GM18870 (cell line): ENCODE results near the gene ASH1L.
"Not testable (repeated sequence)": the region's sequence is repeated elsewhere in the genome, so short reads cannot be mapped to it uniquely, and the experiment has no call there.

Experiments used
- ATAC-seq: cut with Tn5 transposase; IDR thresholded peaks from one replicate; pipeline ENCODE4 v1.9.1; 2021; ENCODE audit warnings: moderate library complexity; ENCODE audit not compliant: unreplicated experiment

ASH1L gene

DNA sequence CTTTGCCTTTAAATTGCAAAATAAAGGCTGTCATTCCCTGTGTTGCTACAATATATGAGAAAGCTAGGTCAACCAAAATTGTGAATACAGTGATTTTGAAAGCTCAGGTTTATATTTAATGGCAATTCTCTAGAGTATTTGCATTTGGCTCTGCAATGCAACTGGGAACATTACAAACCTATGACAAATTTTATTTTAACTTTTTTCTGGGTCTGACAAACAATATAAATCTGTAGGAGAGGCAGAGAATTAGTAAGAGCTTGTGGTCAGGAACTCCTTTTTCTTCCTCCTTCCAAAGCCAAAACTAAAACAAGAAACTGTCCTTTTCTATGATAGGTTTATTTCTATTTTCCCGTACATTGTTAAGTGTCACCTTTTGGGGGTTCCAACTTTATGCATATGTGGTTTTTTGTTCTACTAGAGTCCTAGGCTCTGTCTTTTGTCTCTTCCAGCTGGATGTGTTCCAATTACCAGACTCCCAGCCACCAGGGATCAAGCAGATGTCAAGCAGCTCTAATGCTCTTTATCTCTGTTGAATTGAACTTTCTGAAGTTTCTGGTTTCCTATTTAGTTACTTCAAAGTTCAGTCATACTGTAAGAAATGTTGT, 106.9 kb downstream of the ASH1L start:
- no peak for ATAC-seq

DNA sequence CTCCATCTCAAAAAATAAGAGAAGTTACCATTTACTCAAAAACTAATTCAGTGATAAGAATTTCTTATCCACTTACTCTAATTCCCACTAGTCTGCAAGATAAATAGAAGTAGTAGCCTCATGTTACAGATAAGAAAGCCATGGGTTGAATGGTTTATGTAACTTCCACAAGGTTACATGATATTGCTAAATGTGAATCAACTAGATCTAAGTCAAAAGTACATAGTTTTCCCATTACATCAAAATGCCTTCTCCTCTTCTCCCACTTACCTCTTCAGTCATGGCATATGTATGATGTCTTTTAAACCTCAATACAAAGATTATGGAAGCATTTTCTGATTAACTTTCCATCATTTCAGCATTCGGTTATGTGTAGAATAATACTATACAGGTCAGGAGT, 108.5 kb downstream of the ASH1L start:
- no peak for ATAC-seq

DNA sequence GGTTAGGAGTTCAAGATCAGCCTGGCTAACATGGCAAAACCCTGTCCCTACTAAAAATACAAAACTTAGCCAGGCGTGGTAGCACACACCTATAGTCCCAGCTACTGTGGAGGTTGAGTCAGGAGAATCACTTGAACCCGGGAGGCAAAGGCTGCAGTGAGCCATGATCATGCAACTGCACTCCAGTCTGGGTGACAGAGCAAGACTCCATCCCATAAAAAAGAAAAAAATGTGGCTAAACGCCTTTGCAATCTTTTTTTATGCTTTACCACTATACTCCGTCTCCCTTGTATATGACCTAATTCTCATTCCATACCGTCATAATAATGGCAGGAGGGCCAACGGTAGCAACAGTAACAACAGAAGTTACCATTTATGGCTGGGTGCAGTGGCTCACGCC, 109.5 kb downstream of the ASH1L start:
- ATAC-seq, result no peak

DNA sequence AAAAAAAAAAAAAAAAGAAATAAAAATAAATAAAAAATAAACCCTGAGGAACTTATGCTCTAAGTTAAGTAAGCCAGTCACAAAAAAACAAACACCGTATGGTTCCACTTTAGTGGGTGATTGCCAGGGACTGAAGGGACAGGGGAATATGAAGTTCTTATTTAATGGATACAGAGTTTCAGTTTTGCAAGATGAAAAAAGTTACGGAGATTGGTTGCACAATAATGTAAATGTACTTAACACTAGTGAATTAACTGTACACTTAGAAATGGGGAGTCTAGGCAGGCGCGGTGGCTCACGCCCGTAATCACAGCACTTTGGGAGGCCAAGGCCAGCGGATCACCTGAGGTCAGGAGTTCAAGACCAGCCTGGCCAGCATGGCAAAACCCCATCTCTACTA, 111.4 kb downstream of the ASH1L start:
- ATAC-seq, result no peak

DNA sequence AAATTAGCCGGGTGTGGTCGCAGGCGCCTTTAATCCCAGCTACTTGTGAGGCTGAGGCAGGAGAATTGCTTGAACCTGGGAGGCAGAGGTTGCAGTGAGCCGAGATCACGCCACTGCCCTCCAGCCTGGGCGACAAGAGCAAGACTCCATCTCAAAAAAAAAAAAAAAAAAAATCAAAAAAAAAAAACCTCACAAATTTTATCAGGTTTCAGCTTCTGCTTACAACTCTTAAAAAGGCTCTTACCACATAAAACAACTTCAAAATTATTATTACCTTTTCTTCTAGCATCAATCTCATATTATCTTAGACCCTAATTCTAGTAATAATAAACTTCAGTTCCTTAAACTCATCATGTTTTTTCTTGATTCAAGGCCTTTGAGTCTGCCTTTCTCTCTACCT, 120.2 kb downstream of the ASH1L start:
- ATAC-seq, result not testable (repeated sequence)

DNA sequence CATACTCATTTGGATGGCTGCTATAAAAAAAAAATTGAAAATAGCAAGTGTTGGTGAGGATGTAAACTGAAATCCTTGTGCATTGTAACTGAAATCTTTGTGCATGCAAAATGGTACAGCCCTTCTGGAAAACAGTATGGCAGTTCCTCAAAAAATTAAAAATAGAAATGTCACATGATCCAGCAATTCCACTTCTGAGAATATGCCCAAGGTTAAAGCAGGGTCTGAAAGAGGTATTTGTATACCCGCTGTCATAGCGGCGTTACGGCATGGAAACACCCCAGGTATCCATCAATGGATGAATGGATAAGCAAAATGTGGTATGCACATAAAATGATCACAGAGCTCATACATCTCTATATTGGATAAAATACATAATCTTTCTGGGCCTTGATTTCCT, 125.2 kb downstream of the ASH1L start:
- ATAC-seq, result no peak

DNA sequence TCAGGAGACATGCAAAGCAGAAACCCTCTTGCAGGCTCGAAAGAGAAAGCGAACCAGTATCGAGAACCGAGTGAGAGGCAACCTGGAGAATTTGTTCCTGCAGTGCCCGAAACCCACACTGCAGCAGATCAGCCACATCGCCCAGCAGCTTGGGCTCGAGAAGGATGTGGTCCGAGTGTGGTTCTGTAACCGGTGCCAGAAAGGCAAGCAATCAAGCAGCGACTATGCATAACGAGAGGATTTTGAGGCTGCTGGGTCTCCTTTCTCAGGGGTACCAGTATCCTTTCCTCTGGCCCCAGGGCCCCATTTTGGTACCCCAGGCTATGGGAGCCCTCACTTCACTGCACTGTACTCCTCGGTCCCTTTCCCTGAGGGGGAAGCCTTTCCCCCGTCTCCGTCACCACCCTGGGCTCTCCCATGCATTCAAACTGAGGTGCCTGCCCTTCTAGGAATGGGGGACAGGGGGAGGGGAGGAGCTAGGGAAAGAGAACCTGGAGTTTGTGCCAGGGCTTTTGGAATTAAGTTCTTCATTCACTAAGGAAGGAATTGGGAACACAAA, 128.7 kb downstream of the ASH1L start:
- ATAC-seq, result not testable (repeated sequence)

DNA sequence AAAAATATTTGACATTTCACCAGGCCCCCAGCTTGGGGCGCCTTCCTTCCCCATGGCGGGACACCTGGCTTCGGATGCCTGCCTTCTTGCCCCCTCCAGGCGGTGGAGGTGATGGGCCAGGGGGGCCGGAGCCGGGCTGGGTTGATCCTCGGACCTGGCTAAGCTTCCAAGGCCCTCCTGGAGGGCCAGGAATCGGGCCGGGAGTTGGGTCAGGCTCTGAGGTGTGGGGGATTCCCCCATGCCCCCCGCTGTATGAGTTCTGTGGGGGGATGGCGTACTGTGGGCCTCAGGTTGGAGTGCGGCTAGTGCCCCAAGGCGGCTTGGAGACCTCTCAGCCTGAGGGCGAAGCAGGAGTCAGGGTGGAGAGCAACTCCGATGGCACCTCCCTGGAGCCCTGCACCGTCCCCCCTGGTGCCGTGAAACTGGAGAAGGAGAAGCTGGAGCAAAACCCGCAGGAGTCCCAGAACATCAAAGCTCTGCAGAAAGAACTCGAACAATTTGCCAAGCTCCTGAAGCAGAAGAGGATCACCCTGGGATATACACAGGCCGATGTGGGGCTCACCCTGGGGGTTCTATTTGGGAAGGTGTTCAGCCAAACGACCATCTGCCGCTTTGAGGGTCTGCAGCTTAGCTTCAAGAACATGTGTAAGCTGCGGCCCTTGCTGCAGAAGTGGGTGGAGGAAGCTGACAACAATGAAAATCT, 129.3 kb downstream of the ASH1L start:
- ATAC-seq, result not testable (repeated sequence)

DNA sequence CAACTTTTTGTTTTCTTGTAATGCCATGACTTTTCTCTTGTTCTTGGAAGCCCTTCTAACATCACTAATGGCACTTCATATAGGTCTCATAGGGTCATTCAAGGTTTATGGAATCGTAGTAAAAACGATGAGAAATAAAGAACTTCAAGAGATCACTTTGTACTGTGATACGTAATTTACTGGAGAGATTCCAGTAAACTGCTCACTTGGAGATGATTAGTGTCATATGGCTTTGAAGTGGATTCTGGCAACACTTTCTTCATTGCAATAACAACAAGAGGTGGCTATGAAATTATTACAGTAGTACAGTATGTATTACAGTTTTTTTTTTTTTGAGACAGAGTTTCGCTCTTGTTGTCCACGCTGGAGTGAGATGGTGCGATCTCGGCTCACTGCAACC, 138.5 kb downstream of the ASH1L start:
- no peak for ATAC-seq

DNA sequence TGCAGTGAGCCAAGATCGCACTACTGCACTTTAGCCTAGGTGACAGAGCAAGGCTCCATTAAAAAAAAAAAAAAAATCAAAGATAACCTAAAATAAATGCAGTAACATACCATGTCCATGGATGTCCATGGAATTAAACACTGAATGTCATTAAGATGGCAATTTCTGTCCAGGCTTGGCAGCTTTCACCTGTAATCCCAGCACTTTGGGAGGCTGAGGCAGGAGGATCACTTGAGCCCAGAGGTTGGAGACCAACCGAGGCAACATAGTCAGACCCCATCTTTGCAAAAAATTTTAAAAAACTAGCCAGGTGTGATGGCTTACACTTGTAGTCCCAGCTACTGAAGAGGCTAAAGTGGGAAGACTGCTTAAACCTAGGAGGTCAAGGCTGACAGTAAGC, 141.8 kb downstream of the ASH1L start:
- no peak for ATAC-seq

DNA sequence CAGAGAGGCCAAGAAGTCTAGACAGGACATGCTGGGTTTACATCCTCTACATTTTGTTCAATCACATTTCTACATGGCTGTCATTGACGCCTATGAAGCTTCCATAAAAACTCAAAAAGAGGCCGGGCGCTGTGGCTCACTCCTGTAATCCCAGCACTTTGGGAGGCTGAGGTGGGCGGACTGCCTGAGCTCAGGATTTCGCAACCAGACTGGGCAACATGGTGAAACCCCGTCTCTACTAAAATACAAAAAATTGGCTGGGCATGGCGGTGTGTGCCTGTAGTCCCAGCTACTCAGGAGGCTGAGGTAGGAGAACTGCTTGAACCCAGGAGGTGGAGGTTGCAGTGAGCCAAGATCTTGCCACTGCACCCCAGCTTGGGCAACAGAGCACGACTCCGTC, 150.8 kb downstream of the ASH1L start:
- ATAC-seq, result not testable (repeated sequence)

DNA sequence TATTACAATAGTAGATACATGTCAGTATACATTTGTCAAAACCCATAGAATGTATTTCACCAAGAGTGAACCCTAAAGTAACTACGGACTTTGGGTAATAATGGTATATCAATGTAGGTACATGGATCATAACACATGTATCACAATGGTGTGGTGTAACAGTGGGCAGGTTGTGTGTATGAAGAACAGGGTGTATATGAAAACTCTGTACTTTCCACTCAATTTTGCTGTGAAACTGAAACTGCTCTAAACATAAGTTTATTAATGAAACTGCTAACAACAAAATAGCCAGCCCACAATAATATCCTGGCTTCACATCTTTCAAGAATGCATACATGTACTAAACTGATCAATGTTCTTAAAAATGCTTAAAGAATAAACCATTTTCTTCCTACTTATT, 151.7 kb downstream of the ASH1L start:
- no peak for ATAC-seq

DNA sequence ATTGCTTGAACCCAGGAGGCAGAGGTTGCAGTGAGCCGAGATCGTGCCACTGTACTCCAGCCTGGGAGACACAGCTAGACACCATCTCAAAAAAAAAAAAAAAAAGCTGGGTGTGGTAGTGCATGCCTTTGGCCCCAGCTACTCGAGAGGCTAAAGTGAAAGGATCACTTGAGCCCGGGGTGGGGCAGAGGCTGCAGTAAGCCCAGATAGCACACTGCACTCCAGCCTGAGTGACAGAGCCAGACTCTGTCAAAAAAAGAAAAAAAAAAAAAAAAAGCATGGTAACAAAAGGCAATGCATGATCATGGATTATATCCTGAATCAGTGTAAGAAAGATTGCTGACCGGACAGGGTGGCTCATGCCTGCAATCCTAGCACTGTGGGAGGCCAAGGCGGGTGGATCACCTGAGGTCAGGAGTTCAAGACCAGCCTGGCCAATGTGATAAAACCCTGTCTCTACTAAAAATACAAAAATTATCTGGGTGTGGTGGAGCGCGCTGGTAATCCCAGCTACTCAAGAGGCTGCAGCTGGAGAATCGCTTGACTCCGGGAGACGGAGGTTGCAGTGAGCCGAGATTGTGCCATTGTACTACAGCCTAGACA, 165.6 kb downstream of the ASH1L start:
- ATAC-seq, result no peak

DNA sequence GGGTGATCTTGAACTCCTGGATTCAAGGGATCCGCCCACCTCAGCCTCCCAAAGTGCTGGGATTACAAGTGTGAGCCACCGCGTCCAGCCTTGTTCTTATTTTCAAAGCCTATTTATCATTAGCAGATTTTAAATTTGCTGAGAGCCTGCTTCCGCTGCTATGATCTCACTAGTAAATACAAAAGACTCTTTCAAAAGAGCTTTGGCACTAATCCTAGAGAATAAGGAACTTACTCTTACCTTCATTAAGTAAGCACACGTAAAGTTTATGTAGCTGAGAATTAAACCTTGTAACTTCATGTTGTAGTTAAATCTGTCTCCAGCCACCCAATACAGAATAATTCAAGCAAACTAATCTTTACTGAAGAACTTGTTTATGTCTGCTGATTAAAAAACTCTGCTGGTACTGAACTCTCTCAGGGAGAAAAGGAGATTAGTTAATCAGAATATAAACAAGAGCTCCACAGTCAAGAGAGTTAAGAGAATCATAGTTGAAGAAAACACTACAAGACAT, 169.6 kb downstream of the ASH1L start:
- ATAC-seq, result no peak

DNA sequence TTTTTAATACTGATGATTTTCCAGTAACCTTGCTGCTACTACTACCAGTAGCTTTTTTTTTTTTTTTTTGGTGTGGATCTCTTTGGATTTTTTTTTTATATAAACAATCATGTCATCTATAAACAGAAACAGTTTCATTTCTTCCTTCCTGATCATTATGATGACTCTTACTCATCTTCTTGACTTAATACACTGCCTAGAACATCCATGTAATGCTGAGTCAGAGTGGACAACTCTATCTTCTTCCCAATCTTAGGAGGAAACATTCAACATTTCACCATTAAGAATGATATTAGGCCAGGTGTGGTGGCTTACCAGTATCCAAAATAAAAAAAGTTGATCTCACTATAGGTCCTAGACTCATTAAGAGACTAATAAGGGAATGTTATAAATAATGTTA, 172.8 kb downstream of the ASH1L start:
- ATAC-seq, result no peak

DNA sequence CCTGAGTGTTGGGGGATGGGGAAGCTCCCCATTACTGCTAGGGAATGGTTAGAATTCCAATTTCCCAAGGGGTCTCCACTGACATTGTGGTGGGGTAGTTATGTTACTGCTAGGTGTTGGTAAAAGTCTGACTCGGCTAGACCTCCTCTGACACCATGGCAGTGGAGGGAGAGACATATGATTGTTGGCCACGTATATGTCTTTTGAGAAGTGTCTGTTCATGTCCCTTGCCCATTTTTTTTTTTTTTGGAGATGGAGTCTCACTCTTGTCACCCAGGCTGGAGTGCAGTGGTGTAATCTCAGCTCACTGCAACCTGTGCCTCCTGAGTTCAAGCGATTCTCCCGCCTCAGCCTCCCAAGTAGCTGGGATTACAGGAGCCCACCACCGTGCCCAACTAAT, 176.8 kb downstream of the ASH1L start:
- ATAC-seq, result not testable (repeated sequence)

DNA sequence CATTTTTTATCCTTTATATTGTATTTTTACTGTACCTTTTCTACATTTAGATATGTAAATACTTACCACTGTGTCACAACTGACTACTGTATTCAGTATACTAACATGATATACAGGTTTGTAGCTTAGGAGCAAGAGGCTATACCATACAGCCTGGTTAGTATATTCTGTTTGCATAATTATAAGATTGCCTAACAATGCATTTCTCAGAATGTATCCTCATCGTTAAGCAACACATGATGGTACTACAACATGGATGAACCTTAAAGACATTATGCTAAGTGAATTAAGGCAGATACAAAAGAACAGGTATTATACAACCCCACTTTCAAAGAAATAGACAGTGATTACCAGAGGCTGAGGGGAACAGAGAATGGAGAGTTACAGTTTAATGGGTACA, 179.2 kb downstream of the ASH1L start:
- ATAC-seq, result no peak

DNA sequence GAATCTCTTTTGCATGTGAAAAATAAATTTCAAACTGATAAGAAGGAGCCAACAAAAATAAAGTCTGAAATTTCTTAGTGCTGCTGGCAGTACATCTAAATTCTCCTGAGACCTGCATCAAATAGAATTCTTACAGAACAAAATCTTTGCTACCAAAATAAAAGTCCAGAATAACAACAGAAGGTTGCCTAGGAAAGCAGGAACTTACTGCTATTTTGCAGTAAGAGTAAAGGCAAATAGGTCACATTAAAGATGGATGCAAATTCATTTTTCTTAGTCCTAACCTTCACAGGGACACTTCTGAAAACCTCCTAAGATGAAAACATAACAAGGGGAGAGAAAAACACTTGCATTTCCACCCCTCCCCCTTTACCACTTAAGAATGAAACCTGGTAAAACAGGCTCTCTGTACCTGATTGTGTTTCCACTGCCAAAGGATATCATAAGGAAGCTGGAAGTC, 182.9 kb downstream of the ASH1L start:
- ATAC-seq, result no peak

DNA sequence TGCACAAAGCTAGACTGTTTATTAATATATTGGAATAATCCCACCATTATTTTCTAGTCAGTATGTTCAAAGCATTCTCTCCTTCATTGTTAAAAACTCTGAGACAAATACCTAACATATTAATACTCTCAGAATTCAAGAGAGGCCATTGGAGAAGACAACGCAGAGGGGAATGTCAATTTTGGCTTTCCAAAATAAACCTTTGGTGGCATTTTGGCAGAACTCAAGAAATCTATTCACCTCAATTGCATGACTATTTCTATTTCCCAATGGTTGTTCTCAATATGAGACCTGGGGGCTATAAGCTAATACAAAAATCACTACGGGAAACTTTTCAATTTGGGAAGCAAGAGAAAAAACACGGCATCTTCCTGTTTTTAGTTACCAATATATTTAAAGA, 183.4 kb downstream of the ASH1L start:
- ATAC-seq, result no peak

DNA sequence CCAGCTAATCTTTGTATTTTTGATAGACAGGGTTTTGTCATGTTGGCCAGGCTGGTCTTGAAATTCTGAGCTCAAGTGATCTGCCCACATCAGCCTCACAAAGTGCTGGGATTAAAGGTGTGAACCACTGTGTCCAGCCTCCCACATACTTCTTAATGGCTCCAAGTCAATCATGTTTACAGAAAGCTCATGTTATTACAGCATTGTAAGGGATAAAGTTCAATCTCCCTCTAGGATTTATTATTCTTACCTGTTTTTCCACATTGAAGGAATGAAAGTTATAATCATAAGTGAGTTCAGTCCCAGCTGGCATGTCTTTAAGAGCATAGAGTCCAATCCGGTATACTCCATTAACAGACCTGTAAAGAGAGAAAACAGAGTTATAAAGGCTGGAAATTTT, 202.6 kb downstream of the ASH1L start:
- no peak for ATAC-seq

DNA sequence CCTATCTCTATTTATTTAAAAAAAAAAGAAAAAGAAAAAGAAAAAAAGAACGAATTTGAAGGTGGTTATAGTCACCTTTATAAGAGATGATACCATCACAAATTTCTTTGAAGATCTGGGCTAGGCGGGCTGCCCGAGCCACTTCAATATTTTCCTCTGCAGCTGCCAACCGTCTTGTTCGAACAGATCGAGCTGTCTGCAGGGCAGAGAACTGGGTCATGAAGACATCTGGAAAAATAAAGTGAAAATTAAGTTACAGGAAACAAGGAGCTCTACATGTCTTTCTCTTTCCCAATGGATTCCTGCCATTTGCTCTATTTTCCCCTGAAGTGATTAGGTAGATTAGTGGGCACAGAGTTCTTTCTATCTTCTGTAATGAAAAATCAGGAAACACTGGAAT, 210.0 kb downstream of the ASH1L start:
- ATAC-seq, result no peak

DNA sequence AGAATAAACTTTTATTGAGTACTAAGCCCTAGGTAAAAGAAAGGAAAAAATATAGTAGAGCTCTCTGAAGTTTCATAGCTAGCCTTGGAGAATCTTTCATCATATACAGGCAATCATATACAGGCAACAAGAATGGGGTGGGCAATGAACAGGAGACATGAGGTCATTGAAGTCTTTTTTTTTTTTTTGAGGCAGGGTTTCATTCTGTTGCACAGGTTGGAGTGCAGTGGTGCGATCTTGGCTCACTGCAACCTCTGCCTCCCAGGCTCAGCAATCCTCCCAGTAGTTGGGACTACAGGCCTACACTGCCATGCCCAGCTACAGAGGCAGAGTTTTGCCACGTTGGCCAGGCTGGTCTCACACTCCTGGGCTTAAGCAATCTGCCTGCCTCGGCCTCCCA, 219.8 kb downstream of the ASH1L start:
- no peak for ATAC-seq
